HCT116 (cell line): ENCODE data around the gene TMEM44. TPM values are rescaled to one million over a fixed set of nuclear protein-coding genes. Genes with fewer than 3 reads are reported as not detected.

Source experiments
- ATAC-seq: fragments of 200-7000 bp; cut with Tn5 transposase; 2 replicates; pipeline ENCODE4 v1.9.1; 2020; ENCODE audit warnings: mild to moderate bottlenecking, moderate library complexity
- BruUV-seq: library from RNA; stranded (reverse); fragments of 400-500 nt; replicated peaks from 2 replicates; lab custom pipeline; 2021; lab: Mats Ljungman, UMichigan
- CTCF ChIA-PET: fragments of 300-600 bp; sonication (Branson Sonifier 250); formaldehyde crosslinking; loops from one replicate; lab custom pipeline; 2021; ENCODE audit warnings: antibody characterized with exemption; lab: Charles Lee
- POLR2A ChIA-PET: fragments of 300-600, 350-600 bp; sonication (Branson Sonifier 250); formaldehyde crosslinking; loops from one replicate; lab custom pipeline; 2021; ENCODE audit warnings: antibody characterized with exemption; lab: Charles Lee
- RAD21 ChIA-PET, 2 experiments: fragments of 300-600 bp; sonication (Branson Sonifier 250); formaldehyde crosslinking; loops; one replicate each; lab custom pipeline; 2023; ENCODE audit warnings: low total read pairs in 2 of 2; ENCODE audit not compliant: uncharacterized antibody in 2 of 2, unreplicated experiment in 2 of 2, low non-redundant PET in 1 of 2; lab: Charles Lee
- DNase-seq: peaks from one replicate; pipeline ENCODE4 v3.0.0-alpha.2; 2010; ENCODE audit warnings: low read depth, low spot score
- H2AFZ ChIP-seq: fragments of 200-600 bp; shearing (Covaris generic), sonication (generic); 2 replicates; pipeline ENCODE4 v1.6.1; 2017; ENCODE audit warnings: low read depth, mixed run types, mixed read lengths, antibody characterized with exemption, low read length; ENCODE audit not compliant: poor library complexity, severe bottlenecking
- H3K27ac ChIP-seq: 2 replicates; pipeline ENCODE4 v1.5.1; 2012; ENCODE audit warnings: low read depth, low read length
- H3K27me3 ChIP-seq: fragments of 200-600 bp; sonication (generic); 2 replicates; pipeline ENCODE4 v1.6.1; 2016; ENCODE audit warnings: mixed run types, low read length, mixed read lengths; ENCODE audit not compliant: insufficient read depth
- H3K36me3 ChIP-seq, 2 experiments: fragments of 200-500 bp in 1 of 2; fragments of 200-600 bp in 1 of 2; sonication (Bioruptor generic) in 1 of 2; sonication (generic) in 1 of 2; 2 replicates each; pipeline versions ENCODE4 v1.5.1 to v1.6.1; 2014 to 2016; ENCODE audit warnings: low read length in 2 of 2, inconsistent platforms in 1 of 2, mixed read lengths in 1 of 2, mixed run types in 1 of 2; ENCODE audit not compliant: insufficient read depth in 2 of 2, control insufficient read depth in 1 of 2
- H3K4me1 ChIP-seq, 2 experiments: fragments of 200-600 bp in 1 of 2; sonication (generic) in 1 of 2; 2 replicates each; pipeline versions ENCODE4 v1.5.1 to v1.6.1; 2012 to 2017; ENCODE audit warnings: low read length in 2 of 2, inconsistent platforms in 1 of 2, mild to moderate bottlenecking in 1 of 2, mixed read lengths in 1 of 2, mixed run types in 1 of 2, moderate library complexity in 1 of 2; ENCODE audit not compliant: insufficient read depth in 2 of 2, control insufficient read depth in 1 of 2
- H3K4me2 ChIP-seq: fragments of 200-600 bp; sonication (generic); 2 replicates; pipeline ENCODE4 v1.6.1; 2017; ENCODE audit warnings: mixed run types, low read length, mixed read lengths
- H3K4me3 ChIP-seq, 2 experiments: fragments of 200-600 bp in 1 of 2; sonication (generic) in 1 of 2; replicated peaks in 1 of 2; 2 replicates each; pipeline ENCODE4 v1.5.1; 2011 to 2016; ENCODE audit warnings: low read length in 2 of 2, control low read depth in 1 of 2, low read depth in 1 of 2, mild to moderate bottlenecking in 1 of 2, mixed read lengths in 1 of 2, mixed run types in 1 of 2
- H3K79me2 ChIP-seq: fragments of 200-600 bp; sonication (generic); 2 replicates; pipeline ENCODE4 v1.6.1; 2017; ENCODE audit warnings: mild to moderate bottlenecking, mixed run types, low read length, moderate library complexity, mixed read lengths; ENCODE audit not compliant: insufficient read depth
- H3K9ac ChIP-seq: fragments of 200-600 bp; sonication (generic); 2 replicates; pipeline ENCODE4 v1.6.1; 2016; ENCODE audit warnings: low read length, mixed read lengths
- H3K9me2 ChIP-seq: fragments of 200-600 bp; sonication (generic), shearing (Covaris generic); 2 replicates; pipeline ENCODE4 v1.6.1; 2017; ENCODE audit warnings: mixed run types, mild to moderate bottlenecking, moderate library complexity; ENCODE audit not compliant: insufficient read depth
- H3K9me3 ChIP-seq, 2 experiments: fragments of 200-500 bp in 1 of 2; fragments of 200-600 bp in 1 of 2; sonication (Bioruptor generic) in 1 of 2; sonication (generic) in 1 of 2; 2 replicates each; pipeline ENCODE4 v1.6.1; 2014 to 2017; ENCODE audit warnings: low read length in 2 of 2, mixed read lengths in 2 of 2, inconsistent platforms in 1 of 2, low read depth in 1 of 2, mild to moderate bottlenecking in 1 of 2, mixed run types in 1 of 2, moderate library complexity in 1 of 2; ENCODE audit not compliant: control insufficient read depth in 1 of 2, insufficient read depth in 1 of 2
- H4K20me1 ChIP-seq: fragments of 200-600 bp; sonication (generic), shearing (Covaris generic); 2 replicates; pipeline ENCODE4 v1.6.1; 2017; ENCODE audit warnings: mixed run types, mild to moderate bottlenecking, moderate library complexity; ENCODE audit not compliant: insufficient read depth
- CBX3 ChIP-seq: IDR thresholded peaks from 2 replicates; pipeline ENCODE4 v1.6.1; 2012; ENCODE audit warnings: low read depth
- CEBPB ChIP-seq: IDR thresholded peaks from 2 replicates; pipeline ENCODE4 v1.6.1; 2012; ENCODE audit warnings: low read depth
- EGR1 ChIP-seq: IDR thresholded peaks from 2 replicates; pipeline ENCODE4 v1.6.1; 2012; ENCODE audit warnings: low read depth
- EZH2 ChIP-seq: fragments of 200-600 bp; sonication (generic); IDR thresholded peaks from 2 replicates; pipeline ENCODE4 v1.6.1; 2017; ENCODE audit warnings: antibody characterized with exemption, mixed run types
- EZH2phosphoT487 ChIP-seq: fragments of 200-600 bp; IDR thresholded peaks from 2 replicates; pipeline ENCODE4 v1.6.1; 2018; ENCODE audit warnings: antibody characterized with exemption, borderline replicate concordance
- FOSL1 ChIP-seq: IDR thresholded peaks from 2 replicates; pipeline ENCODE4 v1.6.1; 2012; ENCODE audit warnings: low read depth
- JUND ChIP-seq: IDR thresholded peaks from 2 replicates; pipeline ENCODE4 v1.6.1; 2012
- SIN3A ChIP-seq: IDR thresholded peaks from 2 replicates; pipeline ENCODE4 v1.6.1; 2012; ENCODE audit warnings: low read depth
- SP1 ChIP-seq: IDR thresholded peaks from 2 replicates; pipeline ENCODE4 v1.6.1; 2012; ENCODE audit warnings: low read depth
- intact Hi-C: fragments of 100-400 bp; cut with micrococcal nuclease; formaldehyde crosslinking; loops from 2 replicates; pipeline ENCODE4 v1.10.0; 2022
- total RNA-seq: library from RNA; stranded (reverse); gene quantifications from one replicate; pipeline ENCODE4 v1.2.1, GENCODE V29; 2021; ENCODE audit not compliant: unreplicated experiment
- TF ChIP-seq, protein P1 (sequence below): IDR thresholded peaks from 2 replicates; pipeline ENCODE4 v1.6.1; 2011; ENCODE audit warnings: mild to moderate bottlenecking, low read length, moderate library complexity; ENCODE audit not compliant: insufficient replicate concordance; ENCODE audit errors: extremely low read depth

The TMEM44 gene
- total RNA-seq, 1 experiment from 2014 or later, result 30.3 TPM

DNA sequence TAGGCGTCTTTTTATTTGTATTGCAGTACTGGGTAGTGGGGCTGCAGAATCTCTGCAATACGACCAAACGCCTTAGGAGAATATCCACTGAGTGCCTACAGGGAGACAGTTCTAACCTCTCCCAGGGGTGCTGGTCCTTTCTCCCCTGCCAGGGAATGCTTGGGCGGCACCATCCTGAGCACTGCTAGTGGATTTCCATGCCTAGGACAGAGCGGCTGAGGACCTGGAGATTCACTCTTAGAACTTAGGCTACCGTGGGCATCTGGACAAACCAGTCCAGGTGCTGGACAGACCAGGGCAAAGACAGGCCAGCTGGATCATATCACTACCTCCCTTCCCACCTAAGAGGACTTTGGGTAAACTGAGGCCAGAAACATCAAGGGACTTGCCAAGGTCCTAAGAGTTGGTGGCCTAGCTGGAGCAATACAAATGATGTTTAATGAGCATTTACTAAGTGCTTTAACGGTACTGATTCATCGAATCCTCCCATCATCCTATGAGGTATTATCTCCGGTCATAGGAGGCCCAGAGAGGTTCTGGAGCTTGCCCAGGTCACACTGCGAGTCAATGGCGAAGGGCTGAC, 902 bp downstream of the TMEM44 start:
- POLR2A ChIA-PET, result no interaction called here
- CTCF ChIA-PET, result interaction anchor here (1.1 kb wide), 1 partner anchor 39 kb away, joined by 4 read pairs; the partner anchor contains the start of gene LSG1

More for the DNA sequence above, 902 bp downstream of the TMEM44 start:
- peak overlapping the region; percentile 93; the same call in 1 of the 2 replicates for H3K27ac ChIP-seq
- no peaks in the 10 kb centered on the region for H3K27me3 ChIP-seq
- intact Hi-C loops, result no loop called here
- H3K9me2 ChIP-seq, result no peaks in the 10 kb centered on the region
- peak overlapping the region; percentile 99 for H3K4me2 ChIP-seq
- no peak overlapping the region for H2AFZ ChIP-seq
- peaks cover 0 to 17% of the 10 kb centered on the region in 2 experiments; a peak in 2 of 4 replicates for H3K36me3 ChIP-seq
- DNase-seq (no peak), ATAC-seq (no peak)
- RAD21 ChIA-PET, result no interaction called here
- peak overlapping the region; percentile 63 for H3K9ac ChIP-seq
- peaks cover 6 to 12% of the 10 kb centered on the region in 2 experiments; a peak in 1 of 4 replicates for H3K9me3 ChIP-seq
- H4K20me1 ChIP-seq, result no peaks in the 10 kb centered on the region
- TSS peak; percentile 61 for BruUV-seq
- peaks cover 4 to 14% of the 10 kb centered on the region in 2 experiments; a peak in 2 of 4 replicates for H3K4me1 ChIP-seq
- H3K79me2 ChIP-seq, result peaks cover 6% of the 10 kb centered on the region; the same call in 1 of the 2 replicates
- H3K4me3 ChIP-seq, result peak overlapping the region; percentile 69 to 74
- TF ChIP-seq SP1 (no peak), JUND (no peak), EGR1 (no peak), EZH2 (no peak), CBX3 (no peak), EZH2phosphoT487 (no peak), CEBPB (no peak), FOSL1 (no peak), SIN3A (no peak)
- TF ChIP-seq, protein P1, sequence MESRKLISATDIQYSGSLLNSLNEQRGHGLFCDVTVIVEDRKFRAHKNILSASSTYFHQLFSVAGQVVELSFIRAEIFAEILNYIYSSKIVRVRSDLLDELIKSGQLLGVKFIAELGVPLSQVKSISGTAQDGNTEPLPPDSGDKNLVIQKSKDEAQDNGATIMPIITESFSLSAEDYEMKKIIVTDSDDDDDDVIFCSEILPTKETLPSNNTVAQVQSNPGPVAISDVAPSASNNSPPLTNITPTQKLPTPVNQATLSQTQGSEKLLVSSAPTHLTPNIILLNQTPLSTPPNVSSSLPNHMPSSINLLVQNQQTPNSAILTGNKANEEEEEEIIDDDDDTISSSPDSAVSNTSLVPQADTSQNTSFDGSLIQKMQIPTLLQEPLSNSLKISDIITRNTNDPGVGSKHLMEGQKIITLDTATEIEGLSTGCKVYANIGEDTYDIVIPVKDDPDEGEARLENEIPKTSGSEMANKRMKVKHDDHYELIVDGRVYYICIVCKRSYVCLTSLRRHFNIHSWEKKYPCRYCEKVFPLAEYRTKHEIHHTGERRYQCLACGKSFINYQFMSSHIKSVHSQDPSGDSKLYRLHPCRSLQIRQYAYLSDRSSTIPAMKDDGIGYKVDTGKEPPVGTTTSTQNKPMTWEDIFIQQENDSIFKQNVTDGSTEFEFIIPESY, result no peak
